Mammary epithelial cell (primary cell): ENCODE results near the gene GAB2.

ENCODE experiments used
- CTCF ChIP-seq, 2 donors: IDR thresholded peaks in 1 of 2; conservative IDR thresholded peaks in 1 of 2; 2 replicates each; pipeline ENCODE4 v1.5.1; 2011 to 2012; ENCODE audit warnings: inconsistent platforms in 2 of 2, low read length in 2 of 2, mild to moderate bottlenecking in 2 of 2, control low read depth in 1 of 2, low read depth in 1 of 2; ENCODE audit not compliant: insufficient read depth in 1 of 2; ENCODE audit errors: extremely low read depth in 1 of 2
- EZH2 ChIP-seq: IDR thresholded peaks from 2 replicates; pipeline ENCODE4 v1.6.1; 2012; ENCODE audit warnings: low read length, inconsistent platforms, borderline replicate concordance

DNA sequence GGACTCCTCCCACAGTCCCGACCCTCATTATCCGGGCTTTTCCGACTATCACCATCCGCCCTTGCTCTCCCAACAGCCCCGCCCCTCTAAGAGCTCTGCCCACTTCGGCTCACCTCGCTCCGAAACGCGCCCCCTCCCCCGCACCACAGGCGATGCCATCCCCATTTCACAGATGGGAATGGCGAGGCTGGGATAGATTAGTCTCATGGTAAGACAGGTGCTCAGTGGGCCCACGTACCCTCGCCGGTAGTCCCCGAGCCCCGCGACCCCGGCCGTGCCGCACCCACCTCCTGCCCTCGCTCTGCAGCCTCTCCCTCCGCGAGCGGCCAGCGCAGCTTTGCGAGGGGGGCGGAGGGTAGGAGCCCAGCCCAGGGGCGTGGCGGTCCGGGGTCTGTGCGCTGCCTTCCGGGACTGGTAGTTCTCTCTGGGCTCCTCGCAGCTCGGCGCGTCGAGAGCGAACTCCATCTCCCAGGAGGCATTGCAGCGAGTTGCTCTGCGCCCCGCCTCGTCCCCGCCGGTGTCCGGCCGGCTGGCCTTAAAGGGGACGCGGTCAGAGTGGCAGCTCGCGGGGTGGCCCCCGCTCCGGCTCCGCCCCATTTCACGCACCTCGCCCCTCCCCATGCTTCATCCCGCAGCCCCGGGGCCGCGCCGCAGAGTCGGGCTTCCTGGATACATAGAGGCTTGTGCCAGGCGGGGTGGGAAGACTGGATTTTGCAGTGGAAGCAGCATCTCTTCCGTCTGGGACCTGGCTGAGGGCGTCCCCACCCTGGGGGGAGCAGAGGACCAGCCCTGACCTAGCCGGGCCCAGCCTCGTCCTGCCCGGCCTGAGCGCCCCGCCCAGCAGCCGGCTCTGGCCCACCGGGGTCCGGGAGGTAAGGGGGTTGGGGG lies 229.1 kb downstream of the GAB2 start, which contains the start of the genes KCTD21 and USP35:
- TF ChIP-seq CTCF (conservative IDR thresholded peaks at IDR 0.05 in 1 of 2, IDR thresholded peaks at IDR 0.05 in 1 of 2; ENCODE audit: extremely low read depth in 1 of 2, insufficient read depth in 1 of 2, low read depth in 1 of 2, low read length in 2 of 2) (no peak), EZH2 (no peak)
